Fibroblast of mammary gland (primary cell): Measurements from ENCODE around the gene ITPR3.
A peak's percentile ranks its signal among the peaks of the same experiment; 100 is the strongest.
"Not testable (repeated sequence)": the region's sequence is repeated elsewhere in the genome, so short reads cannot be mapped to it uniquely, and the experiment has no call there.

Source experiments
- DNase-seq: peaks from one replicate; pipeline ENCODE4 v3.0.0-alpha.2; 2010; ENCODE audit warnings: low read depth
- H3K4me3 ChIP-seq: 2 replicates; pipeline ENCODE4 v1.5.1; 2011; ENCODE audit warnings: low read depth, mild to moderate bottlenecking, low read length, moderate library complexity; ENCODE audit not compliant: control insufficient read depth
- CTCF ChIP-seq: conservative IDR thresholded peaks from 2 replicates; pipeline ENCODE4 v1.5.1; 2011; ENCODE audit warnings: low read depth, low read length, inconsistent platforms; ENCODE audit not compliant: control insufficient read depth, insufficient read depth

The ITPR3 gene

GRCh38 chr6:33590531-33591198, 30.5 kb upstream of the ITPR3 start:
- no peak for TF ChIP-seq CTCF
- no peak overlapping the region for H3K4me3 ChIP-seq
- peak; percentile 23 for DNase-seq

DNA sequence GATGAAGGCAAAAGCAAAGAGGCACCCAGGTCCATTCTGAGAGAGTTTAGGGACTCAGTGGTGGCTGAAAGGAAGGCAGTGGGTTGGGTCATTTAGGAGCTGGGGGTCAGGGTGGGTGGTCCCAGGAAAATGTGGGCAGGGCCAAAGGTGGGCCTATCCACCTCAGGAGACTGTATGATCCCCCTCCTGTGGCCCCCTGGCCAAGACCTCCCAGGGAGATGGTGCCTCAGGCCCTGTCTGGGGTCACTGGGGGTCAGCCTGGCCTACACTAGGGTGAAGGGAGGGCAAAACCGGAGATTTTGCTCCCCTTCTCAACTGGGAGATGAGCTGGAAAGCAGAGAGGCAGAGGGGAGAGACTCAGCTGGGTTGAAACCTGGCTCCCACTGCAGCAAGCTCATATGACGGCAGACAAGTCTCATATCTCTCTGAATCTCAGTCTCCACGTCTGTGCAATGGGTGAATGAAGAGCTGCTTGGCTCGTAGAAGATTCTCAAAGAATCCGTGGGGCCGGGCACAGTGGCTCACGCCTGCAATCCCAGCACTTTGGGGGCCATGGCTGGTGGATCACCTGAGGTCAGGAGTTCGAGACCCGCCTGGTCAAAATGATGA, 29.6 kb upstream of the ITPR3 start:
- DNase-seq = no peak
- TF ChIP-seq CTCF = no peak
- H3K4me3 ChIP-seq = no peak overlapping the region

GRCh38 chr6:33592280-33592594, 28.9 kb upstream of the ITPR3 start:
- DNase-seq = no peak
- TF ChIP-seq CTCF = no peak
- no peak overlapping the region for H3K4me3 ChIP-seq

DNA sequence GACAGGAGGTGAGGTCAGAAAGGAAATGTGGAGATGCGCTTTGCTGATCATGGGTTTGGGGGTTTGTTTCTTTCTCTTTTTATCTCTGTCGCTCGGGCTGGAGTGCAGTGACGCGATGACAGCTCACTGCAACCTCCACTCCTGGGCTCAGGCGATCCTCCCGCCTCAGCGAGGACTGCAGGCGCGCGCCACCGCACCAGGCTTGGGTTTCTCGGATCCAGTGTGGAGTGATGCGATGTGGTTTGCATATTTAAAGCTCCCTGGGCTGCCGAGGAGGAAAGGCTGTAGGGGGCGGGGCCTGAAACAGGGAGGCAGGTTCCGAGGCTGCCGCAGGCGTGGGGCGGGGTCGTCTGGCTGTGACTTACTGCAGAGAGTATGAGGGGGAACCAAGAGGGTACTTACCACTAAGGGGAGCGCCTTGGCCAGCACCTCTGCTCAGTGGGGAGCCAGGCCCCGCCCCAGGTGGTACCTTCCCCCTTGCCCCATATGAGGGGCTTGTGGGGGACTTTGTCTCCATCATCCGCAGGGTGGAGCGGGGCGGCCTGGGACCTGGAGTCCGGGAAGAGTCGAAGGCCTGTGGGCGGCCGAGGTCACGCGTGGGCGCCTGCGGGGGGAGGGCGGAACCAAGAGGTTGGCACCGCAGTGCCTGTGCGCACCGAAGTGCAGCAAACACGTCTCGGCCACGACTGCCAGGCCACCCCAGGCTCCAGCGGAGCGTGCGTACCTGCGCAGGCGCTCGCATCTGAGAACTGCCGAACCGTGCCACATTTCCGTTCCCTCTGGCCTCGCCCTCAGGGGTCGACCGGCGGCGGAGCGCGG, 28.3 kb upstream of the ITPR3 start:
- no peak overlapping the region for H3K4me3 ChIP-seq
- no peak for TF ChIP-seq CTCF
- no peak for DNase-seq

GRCh38 chr6:33593414-33593727, 27.8 kb upstream of the ITPR3 start:
- DNase-seq = no peak
- no peak overlapping the region for H3K4me3 ChIP-seq
- no peak for TF ChIP-seq CTCF

DNA sequence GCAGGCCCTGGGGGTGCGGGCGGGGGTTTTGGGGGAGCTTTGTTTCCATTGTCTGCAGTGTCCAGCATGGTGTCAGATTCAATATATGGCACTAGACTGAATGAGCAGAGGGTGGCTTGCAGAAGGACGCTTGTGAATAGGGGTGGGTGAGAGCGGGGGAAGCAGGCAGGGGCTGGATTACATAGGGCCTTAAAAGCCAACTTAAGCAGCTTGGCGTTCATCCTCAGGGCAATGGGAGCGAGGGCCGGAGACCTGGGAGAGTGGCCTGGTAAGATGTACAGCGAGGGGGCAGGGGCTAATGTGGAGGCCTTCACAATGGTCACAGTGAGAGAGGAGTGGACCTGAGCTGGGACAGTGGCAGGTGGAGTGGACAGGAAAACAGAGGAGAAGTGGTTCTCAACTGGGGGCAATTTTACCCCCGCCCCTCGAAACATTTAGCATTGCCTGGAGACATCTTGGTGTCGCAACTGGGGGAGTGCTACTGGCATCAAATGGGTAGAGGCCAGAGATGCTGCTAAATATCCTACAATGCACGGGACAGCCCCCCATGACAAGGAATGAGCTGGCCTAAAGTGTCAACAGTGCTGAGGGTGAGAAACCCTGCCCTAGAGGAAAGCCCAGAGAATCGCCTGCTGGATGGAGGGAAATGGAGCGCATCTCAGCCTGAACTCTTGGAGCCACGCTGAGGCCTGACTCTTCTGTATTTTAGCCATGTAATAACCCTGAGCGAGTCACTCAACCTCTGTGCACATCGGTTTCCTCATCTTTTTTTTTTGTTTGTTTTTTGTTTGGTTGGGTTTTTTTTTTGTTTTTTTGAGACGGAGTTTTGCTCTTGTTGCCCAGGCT, 25.9 kb upstream of the ITPR3 start:
- TF ChIP-seq CTCF = no peak
- peak; percentile 62 for DNase-seq
- no peak overlapping the region for H3K4me3 ChIP-seq

GRCh38 chr6:33596894-33597293, 24.2 kb upstream of the ITPR3 start:
- H3K4me3 ChIP-seq, DNase-seq: not testable (repeated sequence)
